CD4-positive, alpha-beta T cell treated with Interleukin-15 for 1 hour (primary cell): ENCODE data around the gene SCARF2.

ENCODE experiments used
- DNase-seq: peaks from one replicate; pipeline ENCODE4 v3.0.0-alpha.2; 2020

The SCARF2 gene

DNA sequence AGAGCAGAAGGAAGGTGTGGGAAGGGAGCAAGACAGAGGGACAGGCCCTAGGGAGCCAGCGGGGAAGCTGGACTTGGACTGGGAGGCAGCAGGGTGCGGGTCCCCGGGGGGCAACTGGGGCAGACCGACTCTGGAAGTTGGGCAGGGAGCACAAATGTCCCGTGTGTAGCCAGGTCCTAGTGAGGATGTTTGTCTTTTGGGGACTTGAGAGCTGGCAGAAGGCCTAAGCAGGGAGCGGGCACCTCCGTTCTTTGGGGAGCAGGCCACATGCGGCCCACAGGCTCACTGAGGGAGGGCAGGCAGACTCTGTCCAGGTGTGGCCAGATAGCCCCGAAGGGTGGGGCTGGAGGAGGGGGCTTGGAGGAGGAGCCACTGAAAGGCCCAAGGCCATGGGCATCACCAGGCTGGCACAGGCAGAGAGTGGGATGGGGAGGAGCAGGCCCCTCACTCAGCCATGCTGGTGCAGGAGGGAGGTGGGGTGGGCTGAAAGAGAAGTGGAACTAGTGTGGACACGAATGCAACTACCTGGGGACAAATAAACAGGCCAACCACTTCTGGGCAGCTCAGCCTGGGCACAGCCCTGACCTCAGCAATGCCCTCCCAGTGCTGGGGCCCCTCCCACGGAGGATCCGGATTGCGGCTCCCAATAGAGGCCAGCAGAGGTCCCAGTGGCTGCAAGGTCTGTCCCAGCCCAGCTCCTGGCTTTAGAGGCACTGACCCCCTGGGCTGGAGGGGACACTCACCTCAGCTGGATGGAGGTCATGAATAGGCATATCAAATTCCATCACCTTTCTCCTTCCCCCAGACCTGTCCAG, 1.3 kb upstream of the SCARF2 start:
- DNase-seq = no peak

DNA sequence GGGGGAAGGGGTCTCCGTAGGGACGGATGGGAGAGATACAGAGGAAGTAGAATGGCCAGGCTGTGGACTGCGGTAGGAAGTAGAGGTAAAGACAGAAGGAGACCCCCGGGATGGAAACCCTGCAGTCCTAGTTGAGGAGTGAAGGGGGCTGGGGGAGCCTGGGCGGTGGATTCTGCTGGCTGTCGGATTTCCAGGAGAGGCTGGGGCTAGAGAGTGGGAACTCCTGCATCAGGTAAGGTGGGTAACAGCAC, 727 bp upstream of the SCARF2 start:
- DNase-seq = no peak

DNA sequence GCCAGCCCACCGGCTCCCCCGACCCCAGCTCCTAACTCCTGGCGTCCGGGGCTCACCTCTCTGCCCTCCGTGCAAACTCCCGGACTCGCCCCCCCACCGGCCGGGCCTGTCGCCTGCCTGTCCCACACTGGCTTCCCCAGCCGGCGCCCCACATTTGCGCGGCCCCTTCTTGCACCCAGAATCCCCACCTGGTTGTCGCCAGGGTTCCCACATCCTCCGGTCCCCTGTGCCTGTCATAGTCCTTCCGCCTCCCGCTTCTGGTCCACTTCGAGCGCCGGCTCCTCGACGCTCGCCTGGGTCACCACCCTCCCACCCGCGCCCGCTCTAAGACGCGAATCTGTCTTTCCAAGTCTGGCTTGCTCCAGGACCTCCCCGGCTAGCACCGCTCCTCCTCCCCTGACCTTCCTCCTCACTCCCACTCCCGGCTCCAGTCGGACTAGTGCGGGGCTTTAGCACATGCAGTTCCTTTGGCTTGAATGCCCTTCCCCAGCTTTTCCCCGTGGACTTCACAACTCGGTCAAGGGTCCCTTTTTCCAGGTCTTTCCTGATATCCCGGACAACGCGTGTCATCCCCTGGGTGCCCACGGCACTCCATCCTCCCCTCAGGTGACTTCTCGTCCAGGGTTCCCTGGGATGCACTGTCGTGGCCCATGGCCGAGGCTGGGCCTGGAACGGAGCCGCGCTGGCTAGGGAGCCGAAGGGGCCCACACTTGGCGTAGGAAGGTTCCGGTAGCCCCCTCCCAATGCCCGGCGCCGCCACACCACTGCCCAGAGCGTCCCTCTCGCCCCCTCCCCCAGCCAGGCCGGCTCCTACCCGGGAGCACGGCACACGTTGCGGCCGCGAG, 635 bp downstream of the SCARF2 start:
- no peak for DNase-seq

DNA sequence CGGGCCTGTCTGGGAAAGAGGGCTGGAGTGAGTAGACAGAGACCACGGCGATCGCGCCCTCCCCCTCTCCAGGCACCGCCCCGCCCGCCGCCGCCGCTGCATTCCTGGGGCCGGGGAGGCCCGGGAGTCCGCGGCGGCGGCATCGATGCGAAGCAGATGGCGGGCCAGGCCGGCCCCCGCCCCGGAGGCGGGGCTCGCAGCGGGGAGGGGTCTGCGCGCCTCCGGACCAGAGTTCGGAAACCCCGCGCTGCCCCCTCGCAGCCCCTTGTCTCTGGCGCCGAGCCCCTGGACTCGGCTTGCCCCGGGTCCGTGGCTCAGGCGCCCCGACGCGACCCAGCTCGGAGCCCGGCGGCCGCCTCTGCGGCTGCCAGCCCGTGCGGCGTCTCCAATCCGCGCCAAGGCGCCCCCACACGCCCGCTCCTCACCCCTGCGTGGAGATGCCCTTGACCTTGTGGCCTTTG, 1.3 kb downstream of the SCARF2 start:
- DNase-seq = no peak

DNA sequence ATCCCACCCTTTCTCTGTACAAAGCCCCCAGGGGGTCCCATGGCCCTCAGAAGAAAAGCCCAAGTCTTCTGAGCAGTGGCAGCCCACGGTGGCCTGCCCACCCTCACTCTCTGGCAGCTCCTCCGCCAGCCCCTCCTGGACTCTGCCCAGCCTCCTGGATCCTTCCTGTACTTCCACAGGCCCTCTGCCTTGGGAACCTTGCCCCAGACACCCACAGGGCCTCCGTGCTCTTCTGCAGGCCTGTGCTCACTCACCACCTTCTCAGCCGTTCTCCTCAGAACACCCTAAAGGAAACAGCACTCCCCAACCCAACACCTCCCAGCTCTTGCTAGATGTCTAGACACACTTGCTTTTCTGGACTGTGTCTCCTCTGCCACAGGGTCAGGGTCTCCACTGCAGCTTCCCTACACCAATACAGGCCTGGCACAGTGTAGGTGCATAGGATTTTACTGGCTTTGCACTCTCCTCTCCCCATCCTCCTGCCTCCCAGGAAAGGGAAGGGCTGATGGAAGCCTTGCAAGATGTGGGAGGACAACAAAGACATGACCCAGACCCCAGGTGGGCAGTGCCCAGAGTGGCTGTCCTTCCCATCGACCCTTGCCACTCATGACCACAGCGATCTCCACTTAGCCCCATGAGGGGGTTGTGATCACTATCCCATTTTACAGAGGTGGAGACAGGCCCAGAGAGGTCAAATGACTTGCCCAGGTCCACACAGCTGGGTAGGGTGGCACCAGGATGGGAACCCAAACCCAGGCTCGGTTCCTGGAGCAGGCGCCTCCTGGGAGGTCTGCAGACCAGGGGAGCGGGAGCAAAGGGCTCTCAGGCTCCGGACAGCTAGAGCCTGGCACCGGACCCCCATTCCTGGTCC, 2.0 kb downstream of the SCARF2 start:
- no peak for DNase-seq

DNA sequence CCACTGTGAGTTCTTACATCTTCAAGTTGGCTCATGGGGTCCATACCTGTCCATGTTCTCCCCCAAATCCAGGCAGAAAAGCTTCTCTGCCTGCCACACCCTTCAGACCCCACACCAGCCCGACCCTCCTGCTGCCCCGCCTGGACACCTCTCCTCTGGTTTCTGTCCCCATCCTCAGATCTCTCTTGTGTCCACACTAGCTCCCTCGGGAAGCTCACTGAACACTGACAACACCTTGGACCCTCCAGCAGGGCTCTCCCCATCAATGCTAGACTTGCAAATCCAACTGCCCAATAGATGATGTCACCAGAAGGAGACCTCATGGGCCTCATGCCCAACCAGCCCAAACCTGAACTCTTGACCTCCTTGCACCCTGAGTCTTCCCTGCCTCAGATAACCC, 2.9 kb downstream of the SCARF2 start:
- DNase-seq = no peak

DNA sequence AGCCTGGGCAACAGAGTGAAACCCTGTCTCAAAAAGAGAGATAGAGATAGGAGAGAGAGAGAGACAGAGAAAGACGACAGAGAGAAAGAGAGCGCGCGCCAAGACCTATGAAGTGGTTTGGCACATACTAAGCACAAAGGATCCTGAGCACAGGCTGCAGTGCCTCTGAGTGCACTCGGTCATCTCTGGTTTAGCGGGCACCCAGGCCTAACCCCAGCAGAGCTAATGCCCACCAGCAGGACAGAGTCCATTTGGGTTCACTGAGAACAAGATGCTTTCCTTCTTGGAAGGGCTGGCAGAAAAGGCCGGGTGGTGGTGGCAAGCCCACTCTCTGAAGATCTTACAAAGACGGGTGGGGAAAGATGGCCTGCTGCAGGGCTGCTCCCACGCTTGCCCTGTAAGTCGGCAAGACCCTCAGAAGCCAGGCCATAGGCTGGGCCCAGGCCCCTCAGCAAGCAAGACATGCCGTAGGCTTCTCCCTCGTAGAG, 3.3 kb downstream of the SCARF2 start:
- DNase-seq = no peak

DNA sequence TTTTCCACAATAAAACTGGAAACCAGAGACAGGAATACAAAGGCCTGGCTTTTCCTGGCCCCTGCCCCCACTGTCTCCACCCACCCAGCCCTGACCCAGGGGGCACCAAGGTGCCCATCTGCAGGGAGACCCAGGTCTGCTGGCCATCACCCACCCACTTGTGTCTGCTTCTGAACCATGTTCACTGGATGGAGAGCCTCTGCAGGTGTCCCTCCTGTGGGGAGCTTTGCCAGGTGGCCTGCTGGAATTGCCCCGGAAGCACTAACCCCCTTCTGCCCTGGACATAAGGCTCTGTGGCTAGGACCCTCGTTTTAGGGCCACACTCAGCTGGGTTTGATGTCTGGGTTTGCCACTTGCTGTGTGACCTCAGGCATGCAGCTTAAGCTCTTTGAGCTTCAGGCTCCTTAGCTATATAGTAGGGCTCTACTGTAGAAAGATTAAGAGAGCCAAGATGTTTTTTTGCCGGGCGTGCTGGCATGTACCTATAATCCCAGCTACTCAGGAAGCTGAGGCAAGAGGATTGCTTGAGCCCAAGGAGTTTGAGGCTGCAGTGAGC, 3.9 kb downstream of the SCARF2 start:
- no peak for DNase-seq

DNA sequence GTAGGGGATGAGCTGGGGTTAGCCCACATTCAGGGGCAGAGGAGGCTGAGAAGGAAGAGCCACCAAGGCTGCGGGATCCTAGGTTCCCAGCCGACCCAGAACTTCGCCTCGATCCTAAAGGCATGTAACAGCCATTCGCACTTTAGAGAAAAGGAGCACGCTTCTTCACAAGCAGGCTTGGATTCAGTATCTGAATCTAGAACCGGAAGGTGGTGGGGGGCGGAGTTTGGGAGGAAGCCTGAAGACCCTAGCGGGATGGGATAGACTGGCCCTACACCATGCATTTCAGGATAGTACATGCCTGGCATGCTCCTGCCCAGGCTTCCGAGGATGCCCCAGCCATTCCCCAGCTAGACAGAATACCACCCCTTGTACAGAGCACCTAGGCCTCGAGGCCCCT, 4.4 kb downstream of the SCARF2 start:
- no peak for DNase-seq

DNA sequence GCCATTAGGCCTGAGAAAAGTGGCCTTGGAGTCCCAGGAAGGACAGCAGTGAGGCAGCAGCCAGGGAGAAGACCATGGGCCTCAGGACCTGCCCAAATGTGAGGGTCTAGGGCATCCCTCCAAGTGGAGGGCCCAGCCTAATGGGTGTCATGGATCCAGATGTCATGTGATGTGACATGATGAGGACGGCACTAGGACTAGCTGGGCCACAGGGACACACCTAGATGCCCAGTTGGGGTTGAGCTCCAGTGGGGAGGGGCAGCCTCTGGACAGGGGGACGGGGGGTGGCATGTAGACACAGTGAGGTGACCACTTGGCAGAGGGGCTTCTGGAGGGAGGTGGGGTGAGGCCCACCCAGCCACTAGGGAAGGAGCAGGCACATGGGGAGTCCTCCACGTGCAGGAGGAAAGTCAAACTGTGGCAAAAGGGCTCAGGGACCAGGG, 5.4 kb downstream of the SCARF2 start:
- DNase-seq = no peak

DNA sequence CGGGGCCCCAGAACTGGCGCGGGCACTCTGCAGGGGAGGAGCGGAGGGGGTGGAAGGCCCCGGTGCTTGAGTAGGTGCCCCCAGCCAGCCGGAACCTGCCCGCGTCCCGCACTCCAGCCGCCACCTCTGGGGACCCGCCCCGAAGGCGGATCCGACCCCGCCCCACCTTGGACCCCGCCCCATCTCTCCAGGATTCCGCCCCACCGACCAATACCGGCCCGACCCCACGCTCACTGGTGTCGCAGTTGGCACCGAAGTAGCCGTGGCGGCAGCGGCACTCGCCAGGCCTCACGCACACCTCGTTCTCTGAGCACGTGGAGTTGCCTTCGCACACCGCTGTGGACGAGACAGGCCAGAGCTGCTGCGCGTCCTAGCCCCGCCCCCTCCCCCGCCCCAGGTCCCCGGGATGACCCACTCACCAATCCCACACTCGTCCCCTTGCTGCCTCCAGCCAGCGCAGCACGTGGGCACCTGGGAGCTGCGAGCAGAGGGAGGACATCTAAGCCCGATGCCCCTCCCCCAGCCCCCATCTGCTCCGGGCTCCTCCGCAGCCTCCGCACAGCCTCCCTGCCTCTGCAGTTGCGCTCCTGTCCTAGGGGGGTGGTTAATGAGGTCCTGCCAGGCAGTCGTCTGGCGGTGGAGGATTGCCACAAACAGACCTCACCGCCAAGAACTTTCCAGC, 6.0 kb downstream of the SCARF2 start:
- DNase-seq = no peak

DNA sequence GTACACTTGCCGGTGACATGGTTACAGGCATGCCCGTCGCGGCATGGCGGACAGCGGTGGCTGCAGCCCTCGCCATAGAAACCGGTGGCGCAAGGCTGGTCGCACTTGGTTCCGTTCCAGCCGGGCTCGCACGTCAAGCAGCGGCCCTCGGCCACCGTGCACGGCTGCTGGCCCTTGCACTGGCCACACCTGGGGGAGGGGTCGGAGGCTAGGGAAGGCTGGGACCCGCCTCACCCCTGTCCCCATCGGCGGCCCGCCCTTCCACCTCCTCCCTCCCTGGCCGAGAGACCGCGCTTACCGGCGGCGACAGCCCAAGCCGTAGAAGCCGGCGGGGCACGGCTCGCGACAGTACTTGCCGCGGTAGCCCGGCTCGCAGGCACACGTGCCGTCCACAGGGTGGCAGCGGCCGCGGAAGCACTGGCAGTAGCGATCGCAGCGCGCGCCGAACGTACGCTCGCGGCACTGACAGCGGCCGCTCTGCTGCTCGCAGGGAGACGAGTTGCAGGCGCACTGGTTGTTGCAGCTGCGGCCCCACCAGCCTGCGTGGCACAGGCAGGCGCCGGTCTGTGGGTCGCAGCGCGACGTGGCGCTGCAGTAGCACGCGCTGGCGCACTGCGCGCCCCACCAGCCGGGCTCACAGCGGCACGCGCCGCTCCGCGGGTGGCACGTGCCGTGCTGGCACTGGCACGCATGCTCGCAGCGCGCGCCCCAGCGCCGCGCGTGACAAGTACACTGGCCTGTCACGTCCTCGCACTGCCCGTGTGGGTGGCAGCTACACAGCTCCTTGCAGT, 6.7 kb downstream of the SCARF2 start:
- DNase-seq = peak; percentile 59

DNA sequence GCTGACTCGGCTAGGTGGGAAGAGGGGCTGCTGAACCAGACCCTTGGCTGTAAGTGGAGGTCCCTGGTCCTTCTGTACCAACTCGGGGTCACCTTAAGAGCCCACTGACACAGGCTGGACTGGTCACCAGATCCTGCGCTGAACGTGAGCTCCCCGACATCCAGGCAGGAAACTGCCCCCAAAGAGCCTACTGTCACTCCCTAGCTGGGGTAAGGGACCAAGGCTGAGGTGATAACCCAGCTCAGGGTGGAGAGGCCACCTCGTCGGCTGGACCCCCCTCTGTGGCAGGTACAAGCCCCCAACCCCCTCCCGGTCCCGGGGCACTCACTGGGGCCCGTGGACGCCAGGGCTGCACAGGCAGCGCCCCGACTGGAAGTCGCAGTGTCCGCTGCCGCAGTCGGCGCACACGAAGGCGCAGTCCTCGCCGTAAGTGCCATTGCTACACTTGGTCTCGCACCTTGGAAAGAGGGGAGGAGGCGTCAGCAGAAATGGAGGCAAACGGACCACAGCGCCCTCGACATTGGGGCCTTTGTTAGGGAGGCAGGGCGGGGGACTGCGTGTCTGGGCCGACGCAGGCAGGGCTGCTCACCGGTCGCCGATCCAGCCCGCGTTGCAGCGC, 7.4 kb downstream of the SCARF2 start:
- DNase-seq = no peak

DNA sequence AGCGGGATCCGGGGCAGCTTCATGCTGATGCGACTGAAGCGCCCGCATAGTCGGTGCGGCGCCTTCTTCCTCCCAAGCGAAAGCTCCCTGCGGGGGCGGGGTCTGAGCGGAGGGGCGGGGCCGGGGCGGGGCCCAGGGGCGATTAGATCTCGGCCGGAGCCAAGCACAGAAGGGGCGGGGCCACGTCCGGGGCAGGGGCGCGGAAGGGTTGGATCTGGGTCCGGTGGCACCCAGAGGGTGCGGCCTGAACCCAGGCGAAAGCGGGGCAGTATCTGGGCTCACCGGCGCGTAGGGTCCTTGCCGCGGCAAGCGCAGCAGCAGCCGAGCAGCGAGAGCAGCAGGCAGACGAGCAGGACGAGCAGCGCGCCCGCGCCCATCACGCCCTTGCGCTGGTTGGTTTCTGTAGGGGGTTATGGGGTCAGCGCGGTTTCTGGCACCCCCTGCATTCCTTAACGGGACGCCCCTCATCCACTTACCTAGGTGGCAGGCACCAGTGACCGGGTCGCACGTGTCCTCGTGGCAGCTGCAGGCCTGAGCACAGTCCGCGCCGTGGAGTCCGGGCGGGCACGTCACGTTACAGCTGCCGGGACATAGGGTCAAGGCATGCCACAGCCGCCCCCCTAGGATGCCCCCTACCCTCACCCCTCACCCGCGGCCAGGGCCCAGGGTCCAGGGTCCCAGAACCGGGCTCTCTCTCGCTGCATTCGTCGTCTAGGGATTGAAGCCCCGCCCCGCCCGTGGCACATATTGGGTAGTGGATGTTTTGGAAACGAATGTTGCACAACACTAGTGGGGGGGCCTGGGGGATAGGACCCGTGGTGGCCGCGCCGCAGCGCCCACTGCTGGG, 8.1 kb downstream of the SCARF2 start:
- DNase-seq = peak; percentile 81

DNA sequence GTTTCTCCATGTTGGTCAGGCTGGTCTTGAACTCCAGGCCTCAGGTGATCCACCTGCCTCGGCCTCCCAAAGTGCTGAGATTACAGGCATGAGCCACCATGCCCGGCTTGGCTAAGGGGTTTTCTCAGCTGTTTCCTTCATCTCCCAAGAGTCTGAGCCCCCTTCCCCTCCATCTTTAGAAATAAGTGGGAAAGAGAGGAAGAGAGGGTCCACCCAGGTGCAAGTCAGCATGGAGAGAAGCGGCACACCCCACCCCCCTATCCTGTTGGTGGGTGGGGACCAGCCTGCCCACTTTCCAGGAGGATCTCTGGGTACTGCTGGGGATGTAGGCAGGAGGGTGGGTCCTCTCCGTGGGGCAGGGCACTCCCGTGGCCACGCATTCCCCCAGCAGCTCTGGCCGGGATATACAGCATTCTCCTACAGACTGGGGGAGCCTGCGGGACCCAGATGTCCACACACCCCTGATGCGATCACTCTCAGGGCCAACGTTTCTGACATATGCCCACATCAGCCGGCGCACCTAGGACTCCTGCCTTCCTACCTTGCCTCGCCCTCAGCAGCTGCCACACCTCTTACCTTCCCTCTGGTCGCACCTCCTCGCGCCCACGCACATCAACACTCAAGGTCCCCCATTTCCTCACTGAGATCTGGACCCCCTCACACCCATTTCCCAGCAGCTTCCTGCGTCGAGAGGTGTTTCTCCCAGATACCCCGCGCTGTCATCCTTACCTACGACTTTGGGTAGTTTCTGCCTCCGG, 8.9 kb downstream of the SCARF2 start:
- no peak for DNase-seq

DNA sequence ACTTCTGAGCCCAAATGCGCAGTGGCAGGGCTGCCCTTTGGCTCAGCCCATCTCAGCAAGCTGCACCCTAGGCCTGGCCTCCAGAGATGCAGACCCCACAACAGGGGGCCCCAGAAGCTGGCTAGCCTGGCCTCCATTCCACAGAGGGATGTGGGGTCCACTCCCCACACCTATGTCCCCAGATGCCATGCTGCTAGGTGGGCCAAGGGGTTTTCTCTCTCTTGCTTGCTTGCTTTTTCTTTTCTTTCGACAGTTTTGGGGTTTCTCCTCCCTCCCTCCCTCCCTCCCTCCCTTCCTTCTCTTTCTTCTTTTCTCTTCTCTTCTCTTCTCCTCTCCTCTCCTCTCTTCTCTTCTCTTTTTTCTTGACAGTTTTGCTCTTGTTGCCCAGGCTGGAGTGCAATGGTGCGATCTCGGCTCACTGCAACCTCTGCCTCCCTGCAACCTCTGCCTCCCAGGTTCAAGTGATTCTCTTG, 9.6 kb downstream of the SCARF2 start:
- no peak for DNase-seq

DNA sequence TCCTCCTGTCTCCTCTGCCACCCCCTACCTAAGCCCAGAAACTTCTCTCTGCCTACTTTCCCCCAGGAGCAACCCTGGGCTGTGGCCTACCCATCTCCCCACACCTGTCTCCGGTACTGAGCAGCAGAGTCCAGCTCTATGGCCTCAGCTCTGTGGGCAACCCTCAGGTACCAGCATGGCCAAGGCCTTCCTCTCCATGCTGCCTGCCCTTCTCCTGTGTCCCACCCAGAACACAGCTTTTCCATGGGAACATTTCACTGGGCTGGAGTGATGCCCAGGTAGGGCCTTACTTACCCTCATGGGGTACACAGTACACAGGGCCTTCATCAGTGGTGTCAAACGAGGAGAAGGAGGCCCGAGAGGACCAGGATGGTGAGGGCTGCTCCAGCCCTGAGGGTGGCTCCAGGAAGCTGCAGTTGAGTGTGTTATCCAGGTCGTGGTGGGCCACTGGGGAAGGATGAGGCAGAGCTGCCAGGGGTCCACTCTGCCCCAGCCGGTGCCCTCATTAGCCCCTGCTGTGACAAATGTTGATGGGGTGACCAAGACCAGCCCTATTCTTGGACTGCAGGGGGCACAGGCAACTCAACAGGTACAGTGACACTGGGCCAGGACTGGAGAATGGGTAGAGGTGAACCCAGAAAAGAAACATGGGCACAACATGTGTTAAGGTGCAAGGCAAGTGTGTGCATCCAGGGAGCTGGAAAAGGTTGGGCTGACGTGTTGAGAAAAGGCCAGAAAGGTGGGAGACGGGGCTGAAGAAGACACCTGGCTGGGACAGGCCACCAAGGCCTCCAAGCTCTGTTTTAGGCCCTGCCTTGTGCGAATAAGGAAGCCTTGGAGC, 10.3 kb downstream of the SCARF2 start:
- DNase-seq = no peak

DNA sequence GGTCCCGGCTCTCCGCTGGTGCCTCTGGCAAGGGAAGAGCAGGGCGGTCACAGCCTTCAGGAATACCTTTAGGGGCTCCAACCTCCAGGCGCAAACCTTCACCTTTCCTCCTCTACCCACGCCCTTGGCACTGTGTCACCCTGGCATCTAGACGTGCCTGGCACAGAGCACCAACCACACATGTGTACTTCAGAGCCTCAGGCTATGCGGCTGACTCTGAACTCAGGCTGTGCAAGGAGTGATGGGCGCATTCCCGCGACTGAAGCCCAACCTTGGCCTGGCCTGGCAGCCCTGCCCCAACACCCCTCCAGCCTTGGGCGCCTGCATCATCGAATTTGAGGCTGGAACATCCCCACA, 11.4 kb downstream of the SCARF2 start:
- DNase-seq = no peak
